Uterus (tissue), 4 donors: Measurements from ENCODE around the gene MFAP3. TPM values are rescaled to one million over a fixed set of nuclear protein-coding genes. Genes with fewer than 3 reads are reported as not detected.

ENCODE experiments used
- DNase-seq, 2 donors: peaks; one replicate each; pipeline ENCODE4 v3.0.0-alpha.2; 2019 to 2020
- H3K27ac ChIP-seq, 2 donors: fragments of 200-600 bp; sonication (generic); 1 replicate in 1 of 2; 2 replicates in 1 of 2; pipeline ENCODE4 v1.5.1; 2016 to 2018
- H3K27me3 ChIP-seq, 2 donors: fragments of 200-600 bp; sonication (generic); one replicate each; pipeline ENCODE4 v1.5.1; 2018 to 2019; ENCODE audit warnings: control low read depth in 1 of 2
- H3K36me3 ChIP-seq, 2 donors: fragments of 200-600 bp; sonication (generic); one replicate each; pipeline ENCODE4 v1.5.1; 2019; ENCODE audit warnings: control low read depth in 1 of 2
- H3K4me1 ChIP-seq, 2 donors: fragments of 200-600 bp; sonication (generic); one replicate each; pipeline ENCODE4 v1.5.1; 2018 to 2019; ENCODE audit warnings: control low read depth in 1 of 2
- H3K4me3 ChIP-seq, 2 donors: fragments of 200-600 bp; sonication (generic); 1 replicate in 1 of 2; 2 replicates in 1 of 2; pipeline ENCODE4 v1.5.1; 2018 to 2019; ENCODE audit warnings: mild to moderate bottlenecking in 1 of 2
- H3K9me3 ChIP-seq, 2 donors: fragments of 200-600 bp; sonication (generic); one replicate each; pipeline ENCODE4 v1.5.1; 2019; ENCODE audit warnings: control low read depth in 1 of 2
- CTCF ChIP-seq, 4 experiments: fragments of 200-600 bp in 2 of 4; fragments of 450-650 bp in 2 of 4; sonication (generic) in 2 of 4; IDR thresholded peaks; one replicate each; pipeline ENCODE4 v1.5.1; 2016 to 2019; ENCODE audit warnings: antibody characterized with exemption in 4 of 4, mild to moderate bottlenecking in 2 of 4, moderate library complexity in 1 of 4
- POLR2A ChIP-seq, 2 donors: fragments of 450-650 bp; IDR thresholded peaks; one replicate each; pipeline ENCODE4 v1.6.1; 2016; ENCODE audit warnings: antibody characterized with exemption in 2 of 2, mild to moderate bottlenecking in 1 of 2, moderate library complexity in 1 of 2
- intact Hi-C: fragments of 100-400 bp; cut with DNase I; formaldehyde crosslinking; loops from one replicate; pipeline ENCODE4 v1.15.1; 2023; ENCODE audit warnings: low total_unique reads
- total RNA-seq, 4 donors: library from RNA; depleted of rRNA in 3 of 4; stranded (reverse); fragments of >200 nt in 3 of 4; gene quantifications; one replicate each; pipeline versions ENCODE4 v1.1.0 to v1.2.4, GENCODE V29; 2014 to 2023
- donor health status: DM: yes; HTN: yes; CAD: no.

Gene MFAP3
- total RNA-seq, 4 donors from 2014 or later: 39.0 to 152 (median 63.3) TPM

GRCh38 chr5:154093142-154093532, 54.4 kb downstream of the MFAP3 start:
- no peaks in the 10 kb centered on the region for H3K4me1 ChIP-seq
- no peak for TF ChIP-seq CTCF (IDR thresholded peaks at IDR 0.05)
- no peak for TF ChIP-seq POLR2A (IDR thresholded peaks at IDR 0.05)
- H3K9me3 ChIP-seq: no peaks in the 10 kb centered on the region
- intact Hi-C loops: no loop called here
- DNase-seq: no peak
- H3K4me3 ChIP-seq: no peak overlapping the region
- H3K36me3 ChIP-seq: no peaks in the 10 kb centered on the region
- H3K27me3 ChIP-seq: no peaks in the 10 kb centered on the region
- H3K27ac ChIP-seq: no peak overlapping the region

- TF ChIP-seq POLR2A (IDR thresholded peaks at IDR 0.05): no peak
- no peak for DNase-seq
- H3K4me1 ChIP-seq: no peaks in the 10 kb centered on the region
- no peaks in the 10 kb centered on the region for H3K36me3 ChIP-seq
- intact Hi-C loops: no loop called here
- H3K27me3 ChIP-seq: no peaks in the 10 kb centered on the region
- H3K27ac ChIP-seq: no peak overlapping the region
- no peaks in the 10 kb centered on the region for H3K9me3 ChIP-seq
- H3K4me3 ChIP-seq: no peak overlapping the region
These were observed 57.1 kb downstream of the MFAP3 start for GRCh38 chr5:154095904-154096303.

GRCh38 chr5:154097031-154097430, 58.3 kb downstream of the MFAP3 start:
- Histone ChIP-seq H3K27me3 (no peaks in the 10 kb centered on the region), H3K36me3 (no peaks in the 10 kb centered on the region), H3K4me3 (no peak overlapping the region), H3K9me3 (no peaks in the 10 kb centered on the region), H3K4me1 (no peaks in the 10 kb centered on the region), H3K27ac (no peak overlapping the region)
- intact Hi-C loops: no loop called here
- DNase-seq: no peak
- no peak for TF ChIP-seq CTCF (IDR thresholded peaks at IDR 0.05)

- H3K4me1 ChIP-seq: no peaks in the 10 kb centered on the region
- intact Hi-C loops: no loop called here
- no peaks in the 10 kb centered on the region for H3K27me3 ChIP-seq
- no peak overlapping the region for H3K27ac ChIP-seq
- H3K36me3 ChIP-seq: no peaks in the 10 kb centered on the region
- TF ChIP-seq POLR2A (IDR thresholded peaks at IDR 0.05) (no peak), CTCF (IDR thresholded peaks at IDR 0.05) (no peak)
- DNase-seq: no peak
- H3K9me3 ChIP-seq: no peaks in the 10 kb centered on the region
- no peak overlapping the region for H3K4me3 ChIP-seq
These were observed 59.7 kb downstream of the MFAP3 start for GRCh38 chr5:154098465-154098864.

GRCh38 chr5:154101184-154101583, 62.4 kb downstream of the MFAP3 start:
- no peaks in the 10 kb centered on the region for H3K36me3 ChIP-seq
- no peak overlapping the region for H3K27ac ChIP-seq
- H3K27me3 ChIP-seq: no peaks in the 10 kb centered on the region
- no peaks in the 10 kb centered on the region for H3K4me1 ChIP-seq
- no peak overlapping the region for H3K4me3 ChIP-seq
- H3K9me3 ChIP-seq: no peaks in the 10 kb centered on the region
- DNase-seq: no peak
- TF ChIP-seq CTCF (IDR thresholded peaks at IDR 0.05): no peak
- intact Hi-C loops: no loop called here

- intact Hi-C loops: no loop called here
- Histone ChIP-seq H3K4me1 (no peaks in the 10 kb centered on the region), H3K4me3 (no peak overlapping the region), H3K9me3 (no peaks in the 10 kb centered on the region), H3K27ac (no peak overlapping the region), H3K36me3 (no peaks in the 10 kb centered on the region), H3K27me3 (no peaks in the 10 kb centered on the region)
- DNase-seq: no peak
- TF ChIP-seq CTCF (IDR thresholded peaks at IDR 0.05) (no peak), POLR2A (IDR thresholded peaks at IDR 0.05) (no peak)
These were observed 64.5 kb downstream of the MFAP3 start for GRCh38 chr5:154103233-154103632.
